Endometrial microvascular endothelial cells (primary cell): ENCODE results near the gene IRGC. TPM values are rescaled to one million over a fixed set of nuclear protein-coding genes. Genes with fewer than 3 reads are reported as not detected.

Experiments
- in situ Hi-C: cut with HindIII; loops from 2 replicates; pipeline ENCODE4 v1.10.0; 2017; ENCODE audit warnings: low sequenced_read_pairs, low pct_unique_long_range_greater_than_20kb; ENCODE audit errors: inconsistent ontology term
- total RNA-seq: library from RNA; depleted of rRNA; stranded (reverse); fragments of >200 nt; gene quantifications from one replicate; pipeline ENCODE4 v1.2.3, GENCODE V29; 2015; ENCODE audit errors: inconsistent ontology term

IRGC gene
- total RNA-seq, 1 donor from 2014 or later, result not detected

DNA sequence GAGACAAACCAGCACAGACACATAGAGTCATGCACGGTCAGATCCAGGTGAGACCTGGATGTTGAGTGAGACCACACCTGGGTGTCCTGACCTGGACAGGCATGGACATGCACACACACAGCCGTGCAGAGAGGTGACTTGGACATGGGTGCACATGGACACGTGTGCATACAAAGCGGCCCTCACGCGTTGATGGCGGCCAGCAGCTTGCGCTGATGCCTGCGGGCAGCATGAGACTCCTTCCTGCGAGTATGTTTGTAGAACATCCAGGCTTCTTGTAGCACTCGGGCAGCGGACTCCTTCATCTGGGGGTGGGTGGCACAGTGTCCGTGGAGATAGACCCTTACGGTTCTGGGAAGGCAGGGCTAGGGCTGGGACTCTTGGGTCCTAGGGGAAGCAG lies 53.4 kb downstream of the IRGC start:
- in situ Hi-C loops, result no loop called here

Other genes starting within 250 kb of the IRGC start
- 4.4 TPM for gene PHLDB3, start 211.3 kb upstream of the IRGC start, total RNA-seq
- 52.6 TPM for gene ETHE1, start 188.9 kb upstream of the IRGC start, total RNA-seq
- gene ZNF575, start 182.9 kb upstream of the IRGC start, total RNA-seq, result not detected
- gene XRCC1, start 140.5 kb upstream of the IRGC start, total RNA-seq, result 51.9 TPM
- gene PINLYP, start 140.3 kb upstream of the IRGC start, total RNA-seq, result 1.9 TPM
- gene IRGQ, start 119.9 kb upstream of the IRGC start, total RNA-seq, result 15.0 TPM
- 22.5 TPM for gene ZNF576, start 119.5 kb upstream of the IRGC start, total RNA-seq
- gene SRRM5, start 104.0 kb upstream of the IRGC start, total RNA-seq, result not detected
- gene ZNF428, start 96.4 kb upstream of the IRGC start, total RNA-seq, result 62.4 TPM
- 0.19 TPM for gene CADM4, start 76.2 kb upstream of the IRGC start, total RNA-seq
- gene PLAUR, start 45.9 kb upstream of the IRGC start, total RNA-seq, result 245 TPM
- 13.9 TPM for gene SMG9, start 38.9 kb downstream of the IRGC start, total RNA-seq
- gene KCNN4, start 64.9 kb downstream of the IRGC start, total RNA-seq, result 17.4 TPM
- 0.09 TPM for gene LYPD5, start 86.4 kb downstream of the IRGC start, total RNA-seq
- gene ZNF283, start 111.2 kb downstream of the IRGC start, total RNA-seq, result 1.6 TPM
- gene ZNF404, start 167.9 kb downstream of the IRGC start, total RNA-seq, result 1.1 TPM
- gene ZNF45, start 219.2 kb downstream of the IRGC start, total RNA-seq, result 10.5 TPM
- 1.2 TPM for gene ZNF221, start 235.2 kb downstream of the IRGC start, total RNA-seq